ENCODE data around the gene LTBP4.
A peak's percentile ranks its signal among the peaks of the same experiment; 100 is the strongest.
"Not testable (repeated sequence)": the region's sequence is repeated elsewhere in the genome, so short reads cannot be mapped to it uniquely, and the experiment has no call there.

Gene LTBP4

GRCh38 chr19:40601134-40601974 lies at the start of gene LTBP4:
TSS of gene LTBP4 (plus strand) at chr19:40601369. CDS start at chr19:40601388, 19 bp downstream.
- DNase-seq (ENCODE audit: low spot score): peak; percentile 56

- DNase-seq (ENCODE audit: low spot score): no peak
Observed at GRCh38 chr19:40552848-40553247, 48.3 kb upstream of the LTBP4 start.

- no peak for DNase-seq (ENCODE audit: low spot score)
Observed at GRCh38 chr19:40553885-40554857, 47.0 kb upstream of the LTBP4 start.

DNA sequence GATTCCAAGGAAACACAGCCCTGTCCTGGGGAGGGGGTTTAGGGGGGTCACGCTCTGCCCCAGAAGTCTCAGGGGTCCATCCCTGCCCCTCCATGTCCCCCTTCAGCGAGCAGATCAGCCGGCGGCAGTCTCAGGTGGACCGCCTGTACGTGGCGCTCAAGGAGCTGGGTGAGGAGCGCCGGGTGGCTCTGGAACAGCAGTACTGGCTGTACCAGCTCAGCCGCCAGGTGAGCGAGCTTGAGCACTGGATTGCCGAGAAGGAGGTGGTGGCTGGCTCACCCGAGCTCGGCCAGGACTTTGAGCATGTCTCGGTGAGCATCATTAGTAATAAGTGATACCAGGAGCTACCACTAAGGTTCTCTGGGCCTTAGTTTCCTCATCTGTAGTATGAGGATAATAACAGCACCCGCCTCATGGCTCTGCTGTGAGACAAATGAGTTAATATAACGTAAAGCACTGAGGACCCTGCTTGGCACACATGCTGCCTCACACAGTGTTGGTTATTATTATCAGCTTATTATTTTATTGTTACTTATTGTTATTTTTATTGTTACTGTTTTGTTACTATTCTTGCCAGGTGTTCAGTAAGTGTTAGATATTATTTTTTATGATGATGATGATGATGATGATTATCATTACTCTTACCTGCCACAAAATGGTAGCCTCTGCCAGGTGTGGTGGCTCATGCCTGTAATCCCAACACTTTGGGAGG lies 45.0 kb upstream of the LTBP4 start:
- no peak for DNase-seq (ENCODE audit: low spot score)

DNA sequence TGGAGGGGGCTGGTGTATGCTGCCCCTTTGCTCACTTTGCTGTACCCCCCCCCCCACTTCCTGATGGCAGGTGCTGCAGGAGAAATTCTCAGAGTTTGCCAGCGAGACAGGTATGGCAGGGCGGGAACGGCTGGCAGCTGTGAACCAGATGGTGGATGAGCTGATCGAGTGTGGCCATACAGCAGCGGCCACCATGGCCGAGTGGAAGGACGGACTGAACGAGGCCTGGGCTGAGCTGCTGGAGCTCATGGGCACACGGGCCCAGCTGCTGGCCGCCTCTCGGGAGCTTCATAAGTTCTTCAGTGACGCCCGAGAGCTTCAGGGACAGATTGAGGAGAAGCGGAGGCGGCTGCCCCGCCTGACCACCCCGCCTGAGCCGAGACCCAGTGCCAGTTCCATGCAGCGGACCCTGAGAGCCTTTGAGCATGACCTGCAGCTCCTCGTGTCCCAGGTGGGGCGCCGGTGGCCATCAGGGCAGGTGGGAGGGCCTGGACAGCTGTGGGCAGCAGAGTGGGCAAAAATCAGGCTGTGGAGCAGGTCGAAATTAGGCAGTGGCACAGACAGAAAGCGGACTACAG lies 44.1 kb upstream of the LTBP4 start:
- DNase-seq (ENCODE audit: low spot score): no peak

GRCh38 chr19:40559394-40559793 lies 41.8 kb upstream of the LTBP4 start:
- no peak for DNase-seq (ENCODE audit: low spot score)

- no peak for DNase-seq (ENCODE audit: low spot score)
Observed at GRCh38 chr19:40560092-40560507, 41.1 kb upstream of the LTBP4 start.

DNA sequence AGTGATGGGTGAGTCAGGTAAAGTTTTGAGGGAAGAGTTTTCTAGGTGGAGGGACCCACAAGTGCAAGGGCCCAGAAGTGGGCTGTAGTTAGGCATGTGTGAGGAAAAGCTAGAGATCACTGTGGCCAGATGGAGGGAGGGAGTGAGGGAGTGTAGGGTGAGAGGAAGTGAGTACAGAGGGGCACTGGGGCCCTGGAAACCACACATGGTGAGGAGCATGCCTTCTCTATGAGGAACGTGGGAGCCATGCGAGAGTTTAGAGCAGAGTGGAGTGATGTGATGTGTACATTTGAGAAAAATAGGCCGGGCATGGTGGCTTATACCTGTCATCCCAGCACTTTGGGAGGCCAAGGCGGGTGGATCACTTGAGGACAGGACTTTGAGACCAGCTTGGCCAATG lies 39.2 kb upstream of the LTBP4 start:
- DNase-seq (ENCODE audit: low spot score): no peak

GRCh38 chr19:40564535-40564934 lies 36.6 kb upstream of the LTBP4 start:
- not testable (repeated sequence) for DNase-seq (ENCODE audit: low spot score)

DNA sequence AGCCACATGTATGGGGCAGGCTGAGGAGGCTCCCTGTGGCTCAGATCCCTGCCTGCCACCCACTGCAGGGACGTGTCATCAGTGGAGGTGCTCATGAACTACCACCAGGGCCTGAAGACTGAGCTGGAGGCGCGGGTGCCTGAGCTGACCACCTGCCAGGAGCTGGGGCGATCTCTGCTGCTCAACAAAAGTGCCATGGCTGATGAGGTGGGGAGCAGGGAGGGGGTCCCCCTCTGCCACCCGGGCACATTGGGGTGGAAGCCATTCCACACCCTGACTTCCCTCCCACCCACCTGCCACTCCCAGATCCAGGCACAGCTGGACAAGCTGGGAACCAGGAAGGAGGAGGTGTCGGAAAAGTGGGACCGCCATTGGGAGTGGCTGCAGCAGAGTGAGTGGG lies 35.8 kb upstream of the LTBP4 start:
- DNase-seq (ENCODE audit: low spot score): no peak

- no peak for DNase-seq (ENCODE audit: low spot score)
Observed at GRCh38 chr19:40565910-40566495, 35.2 kb upstream of the LTBP4 start.

- no peak for DNase-seq (ENCODE audit: low spot score)
Observed at GRCh38 chr19:40567040-40567749, 34.0 kb upstream of the LTBP4 start.

- no peak for DNase-seq (ENCODE audit: low spot score)
Observed at GRCh38 chr19:40567750-40568494, 33.2 kb upstream of the LTBP4 start.

- DNase-seq (ENCODE audit: low spot score): peak; percentile 99
Observed at GRCh38 chr19:40570313-40571004, 30.7 kb upstream of the LTBP4 start.

GRCh38 chr19:40571005-40571318 lies 30.2 kb upstream of the LTBP4 start:
- no peak for DNase-seq (ENCODE audit: low spot score)

- DNase-seq (ENCODE audit: low spot score): no peak
Observed at GRCh38 chr19:40571831-40572495, 29.2 kb upstream of the LTBP4 start.

GRCh38 chr19:40575326-40575725 lies 25.8 kb upstream of the LTBP4 start:
- DNase-seq (ENCODE audit: low spot score): no peak

DNA sequence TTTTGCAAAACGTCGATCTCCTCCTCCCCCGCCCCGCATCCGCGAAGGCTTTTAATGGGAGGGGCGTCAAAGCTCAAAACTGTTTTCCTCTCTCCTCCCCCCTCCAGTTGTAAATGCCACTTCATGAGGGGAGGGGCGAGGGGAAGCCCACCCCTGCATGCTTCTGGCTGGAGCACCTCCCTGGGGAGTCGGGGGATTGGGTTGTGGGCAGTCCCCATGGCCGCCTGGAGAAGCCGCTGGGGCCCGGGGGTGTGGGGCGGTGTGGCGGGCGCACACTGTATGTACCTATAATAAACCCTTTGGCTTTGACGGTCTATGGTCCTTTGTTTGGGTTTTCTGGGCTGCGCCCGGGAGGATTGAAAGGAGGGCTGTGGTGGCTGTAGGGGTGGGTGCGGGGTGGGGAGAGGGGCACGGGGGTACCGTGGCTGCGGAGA lies 25.0 kb upstream of the LTBP4 start:
- no peak for DNase-seq (ENCODE audit: low spot score)

Data from hematopoietic multipotent progenitor cell treated with erythropoietin and hydrocortisone succinate and interleukin-3 and kit ligand, for 17 days (in vitro differentiated cells).